GM18505 (cell line): ENCODE data around the gene RBP2.
"Not testable (repeated sequence)": the region's sequence is repeated elsewhere in the genome, so short reads cannot be mapped to it uniquely, and the experiment has no call there.

Experiments used
- ATAC-seq: cut with Tn5 transposase; IDR thresholded peaks from one replicate; pipeline ENCODE4 v1.9.1; 2021; ENCODE audit not compliant: unreplicated experiment
- POLR2A ChIP-seq: IDR thresholded peaks from 4 replicates; pipeline ENCODE4 v1.6.1; 2011; ENCODE audit warnings: borderline replicate concordance; ENCODE audit not compliant: insufficient read depth, insufficient read length; ENCODE audit errors: extremely low read depth

RBP2 gene

GRCh38 chr3:139421460-139421859 is 54.9 kb downstream of the RBP2 start:
- TF ChIP-seq POLR2A = no peak
- no peak for ATAC-seq

- ATAC-seq = no peak
- TF ChIP-seq POLR2A = no peak
These were observed 55.3 kb downstream of the RBP2 start for GRCh38 chr3:139421040-139421439.

GRCh38 chr3:139418144-139418543 is 58.2 kb downstream of the RBP2 start:
- no peak for TF ChIP-seq POLR2A
- no peak for ATAC-seq

GRCh38 chr3:139416275-139416674 is 60.0 kb downstream of the RBP2 start:
- TF ChIP-seq POLR2A = no peak

GRCh38 chr3:139414608-139415224 is 61.6 kb downstream of the RBP2 start:
- no peak for TF ChIP-seq POLR2A
- ATAC-seq = no peak

More at GRCh38 chr3:139416275-139416674, 60.0 kb downstream of the RBP2 start:
- ATAC-seq = no peak

- not testable (repeated sequence) for ATAC-seq
These were observed 63.4 kb downstream of the RBP2 start for GRCh38 chr3:139412891-139413290.
